Glutamatergic neuron (in vitro differentiated cells): ENCODE measurements around the gene HSD17B8. TPM values are rescaled to one million over a fixed set of nuclear protein-coding genes. Genes with fewer than 3 reads are reported as not detected.
"Not testable (repeated sequence)": the region's sequence is repeated elsewhere in the genome, so short reads cannot be mapped to it uniquely, and the experiment has no call there.

Source experiments
- DNase-seq: peaks from one replicate; pipeline ENCODE4 v3.0.0; 2022
- H3K27ac Mint-ChIP-seq: one replicate; pipeline ENCODE4 v1.8.0; 2020; ENCODE audit warnings: mild to moderate bottlenecking, mixed read lengths, inconsistent platforms; ENCODE audit not compliant: unreplicated experiment
- H3K27me3 Mint-ChIP-seq: one replicate; pipeline ENCODE4 v1.8.0; 2020; ENCODE audit warnings: mild to moderate bottlenecking, moderate library complexity, mixed read lengths, inconsistent platforms; ENCODE audit not compliant: unreplicated experiment
- H3K36me3 Mint-ChIP-seq: one replicate; pipeline ENCODE4 v1.8.0; 2020; ENCODE audit warnings: mild to moderate bottlenecking, mixed read lengths, inconsistent platforms; ENCODE audit not compliant: unreplicated experiment
- H3K4me1 Mint-ChIP-seq: one replicate; pipeline ENCODE4 v1.8.0; 2020; ENCODE audit warnings: mild to moderate bottlenecking, low read depth, mixed read lengths, inconsistent platforms; ENCODE audit not compliant: unreplicated experiment
- H3K4me3 Mint-ChIP-seq: one replicate; pipeline ENCODE4 v1.8.0; 2020; ENCODE audit warnings: mild to moderate bottlenecking, mixed read lengths, inconsistent platforms; ENCODE audit not compliant: unreplicated experiment
- H3K9me3 Mint-ChIP-seq: one replicate; pipeline ENCODE4 v1.8.0; 2020; ENCODE audit warnings: mild to moderate bottlenecking, moderate library complexity, mixed read lengths, inconsistent platforms; ENCODE audit not compliant: unreplicated experiment
- total RNA-seq: library from RNA; stranded (reverse); fragmentation: NEBNext Ultra II Directional; extraction: Animal tissue kit (Norgen Biotek cat#: 25700); gene quantifications from one replicate; pipeline ENCODE4 v1.2.1, GENCODE V29; 2021; ENCODE audit not compliant: unreplicated experiment
- TF ChIP-seq, protein P1 (sequence below): fragments of 200-600 bp; sonication (generic); IDR thresholded peaks from one replicate; pipeline ENCODE4 v1.5.0; 2021; ENCODE audit not compliant: partially characterized antibody, unreplicated experiment

The HSD17B8 gene
- total RNA-seq, 1 donor from 2014 or later = 4.6 TPM

DNA sequence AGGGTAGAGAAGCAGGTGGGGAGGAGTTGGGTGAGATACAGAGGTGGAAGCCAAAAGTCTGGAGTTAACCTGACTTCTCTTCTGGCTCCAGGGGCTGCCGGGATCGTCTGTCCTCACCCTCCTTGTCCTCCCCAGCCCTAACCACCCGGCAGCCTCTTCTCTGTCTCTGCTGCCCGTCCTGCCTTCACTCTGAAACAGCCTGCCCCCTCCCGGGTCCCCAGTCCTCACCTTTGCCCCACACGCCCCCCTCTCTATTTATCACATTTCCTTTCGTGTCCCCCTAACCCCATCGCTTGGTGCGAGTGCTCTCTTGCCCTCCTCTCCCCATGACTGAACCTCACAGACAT lies 9.5 kb downstream of the HSD17B8 start:
- Mint-ChIP-seq H3K9me3 (peaks cover 6% of the 10 kb centered on the region), H3K4me1 (peaks cover 3% of the 10 kb centered on the region), H3K27ac (no peak overlapping the region), H3K36me3 (no peaks in the 10 kb centered on the region), H3K27me3 (peaks cover 20% of the 10 kb centered on the region), H3K4me3 (peak overlapping the region; percentile 89)
- DNase-seq = no peak
- TF ChIP-seq, protein P1, sequence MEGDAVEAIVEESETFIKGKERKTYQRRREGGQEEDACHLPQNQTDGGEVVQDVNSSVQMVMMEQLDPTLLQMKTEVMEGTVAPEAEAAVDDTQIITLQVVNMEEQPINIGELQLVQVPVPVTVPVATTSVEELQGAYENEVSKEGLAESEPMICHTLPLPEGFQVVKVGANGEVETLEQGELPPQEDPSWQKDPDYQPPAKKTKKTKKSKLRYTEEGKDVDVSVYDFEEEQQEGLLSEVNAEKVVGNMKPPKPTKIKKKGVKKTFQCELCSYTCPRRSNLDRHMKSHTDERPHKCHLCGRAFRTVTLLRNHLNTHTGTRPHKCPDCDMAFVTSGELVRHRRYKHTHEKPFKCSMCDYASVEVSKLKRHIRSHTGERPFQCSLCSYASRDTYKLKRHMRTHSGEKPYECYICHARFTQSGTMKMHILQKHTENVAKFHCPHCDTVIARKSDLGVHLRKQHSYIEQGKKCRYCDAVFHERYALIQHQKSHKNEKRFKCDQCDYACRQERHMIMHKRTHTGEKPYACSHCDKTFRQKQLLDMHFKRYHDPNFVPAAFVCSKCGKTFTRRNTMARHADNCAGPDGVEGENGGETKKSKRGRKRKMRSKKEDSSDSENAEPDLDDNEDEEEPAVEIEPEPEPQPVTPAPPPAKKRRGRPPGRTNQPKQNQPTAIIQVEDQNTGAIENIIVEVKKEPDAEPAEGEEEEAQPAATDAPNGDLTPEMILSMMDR = no peak

DNA sequence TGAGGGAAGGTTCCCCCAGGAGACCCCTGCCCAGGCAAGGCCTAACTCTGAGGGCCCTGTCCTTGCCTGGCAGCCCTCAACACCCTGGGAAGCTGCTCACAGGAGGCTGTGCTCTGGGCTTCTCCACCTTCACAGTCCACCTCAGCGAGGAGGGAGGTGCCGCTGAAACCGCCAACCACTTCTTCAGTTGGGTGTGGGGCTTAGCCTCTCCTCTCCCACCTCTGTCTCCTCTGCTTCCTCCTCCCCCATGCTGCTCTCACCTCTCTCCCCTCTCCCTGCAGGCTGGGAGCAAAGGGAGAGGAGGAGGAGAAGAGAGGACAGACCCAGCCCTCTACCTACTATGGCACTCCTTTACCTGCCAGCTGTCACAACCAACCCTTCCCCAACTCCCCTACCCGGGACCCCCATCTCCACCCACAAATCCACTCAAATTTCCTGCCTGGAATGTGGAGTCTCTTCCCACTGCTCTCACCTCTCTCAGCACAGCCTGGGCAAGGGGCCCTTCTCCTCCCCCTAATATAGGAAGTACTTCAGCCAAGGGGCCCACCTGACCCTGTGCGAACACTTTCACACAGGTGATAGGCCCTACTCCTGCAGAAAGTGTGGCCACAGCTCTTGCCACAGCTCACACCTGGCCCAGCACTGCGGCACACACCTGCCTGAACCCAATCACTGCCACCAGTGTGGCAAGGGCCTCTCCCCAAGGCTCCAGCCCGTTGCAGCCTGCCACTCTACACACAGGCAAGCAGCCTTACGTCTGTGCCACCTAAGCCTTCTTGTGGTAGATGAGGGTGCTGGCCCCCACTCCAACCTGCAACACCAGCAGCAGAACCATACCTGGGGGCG lies 11.0 kb downstream of the HSD17B8 start:
- Mint-ChIP-seq H3K27me3 (peaks cover 17% of the 10 kb centered on the region), H3K27ac (no peak overlapping the region), H3K36me3 (no peaks in the 10 kb centered on the region), H3K4me1 (peaks cover 3% of the 10 kb centered on the region), H3K4me3 (no peak overlapping the region), H3K9me3 (peaks cover 4% of the 10 kb centered on the region)
- no peak for DNase-seq
- TF ChIP-seq, protein P1 = no peak

DNA sequence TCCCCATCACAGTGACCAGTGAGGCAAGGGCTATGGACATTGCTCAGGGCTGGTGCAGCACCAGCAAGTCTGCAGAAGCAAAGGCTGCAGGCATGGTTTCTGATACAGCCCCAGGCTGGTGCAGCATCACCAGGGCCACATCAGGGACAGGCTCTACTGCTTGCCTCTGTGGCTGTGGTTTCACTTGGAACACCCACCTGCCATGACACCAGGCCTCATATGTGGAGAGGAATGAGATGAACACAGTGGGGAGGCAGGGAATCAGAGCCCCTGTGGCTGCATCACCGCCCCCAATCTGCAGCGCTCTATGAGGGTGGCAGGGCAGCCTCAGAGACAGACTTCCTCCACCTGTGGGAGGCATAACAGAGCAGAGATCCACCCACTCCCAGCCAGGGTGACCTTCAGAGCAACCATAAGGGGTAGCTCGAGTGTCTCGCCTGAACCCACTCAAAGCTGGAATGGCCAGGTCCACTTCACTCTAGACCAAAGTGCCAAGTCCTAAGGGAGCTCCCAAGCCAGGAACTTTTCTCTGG lies 11.7 kb downstream of the HSD17B8 start:
- H3K27ac Mint-ChIP-seq = no peak overlapping the region
- peaks cover 17% of the 10 kb centered on the region for H3K27me3 Mint-ChIP-seq
- no peaks in the 10 kb centered on the region for H3K36me3 Mint-ChIP-seq
- peaks cover 4% of the 10 kb centered on the region for H3K9me3 Mint-ChIP-seq
- no peak overlapping the region for H3K4me3 Mint-ChIP-seq
- H3K4me1 Mint-ChIP-seq = peaks cover 3% of the 10 kb centered on the region
- TF ChIP-seq, protein P1 = no peak
- no peak for DNase-seq

DNA sequence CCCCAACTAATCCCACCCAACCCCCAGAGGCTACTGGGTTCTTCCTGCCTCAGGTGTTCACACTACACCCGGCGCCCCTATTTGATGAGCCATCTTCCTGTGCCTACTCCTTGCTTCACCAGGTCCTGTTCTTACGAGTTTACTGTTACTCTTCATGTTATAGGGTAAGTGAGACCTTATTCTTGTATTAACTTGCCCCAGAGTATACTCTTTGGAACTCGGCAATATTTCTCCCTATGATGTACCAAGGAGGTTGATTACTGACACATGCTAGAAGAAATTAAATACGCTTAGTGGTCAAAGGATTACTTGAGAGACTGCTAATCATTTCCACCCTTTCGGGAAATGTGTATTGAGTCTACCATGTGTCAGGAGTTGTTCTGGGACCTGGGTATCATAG lies 12.8 kb downstream of the HSD17B8 start:
- peaks cover 14% of the 10 kb centered on the region for H3K27me3 Mint-ChIP-seq
- peaks cover 3% of the 10 kb centered on the region for H3K4me1 Mint-ChIP-seq
- no peak for DNase-seq
- TF ChIP-seq, protein P1 = no peak
- no peaks in the 10 kb centered on the region for H3K36me3 Mint-ChIP-seq
- H3K9me3 Mint-ChIP-seq = peaks cover 4% of the 10 kb centered on the region
- no peak overlapping the region for H3K4me3 Mint-ChIP-seq
- no peak overlapping the region for H3K27ac Mint-ChIP-seq

DNA sequence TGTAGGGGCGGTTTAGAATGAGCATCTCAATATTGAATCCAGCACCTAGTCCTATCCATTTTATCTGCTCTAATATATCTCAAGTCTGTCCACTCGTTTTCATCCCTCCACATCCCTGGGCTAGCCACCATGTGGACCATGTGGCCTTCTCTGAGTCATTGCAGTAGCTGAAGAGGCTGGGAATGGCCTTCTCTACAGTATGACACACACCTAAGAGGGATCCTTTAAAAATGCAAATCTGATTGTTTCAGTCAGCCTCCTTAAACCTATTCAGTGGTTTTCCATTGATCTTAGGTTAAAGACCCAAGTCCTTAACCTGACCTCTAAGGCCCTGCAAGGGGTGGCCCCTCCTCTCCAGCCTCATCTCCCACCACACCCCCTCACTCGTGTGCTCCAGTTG lies 13.2 kb downstream of the HSD17B8 start:
- Mint-ChIP-seq H3K4me3 (no peak overlapping the region), H3K27me3 (peaks cover 14% of the 10 kb centered on the region), H3K36me3 (no peaks in the 10 kb centered on the region), H3K9me3 (peaks cover 4% of the 10 kb centered on the region), H3K4me1 (peaks cover under 1% of the 10 kb centered on the region), H3K27ac (no peak overlapping the region)
- DNase-seq = no peak
- TF ChIP-seq, protein P1 = no peak

DNA sequence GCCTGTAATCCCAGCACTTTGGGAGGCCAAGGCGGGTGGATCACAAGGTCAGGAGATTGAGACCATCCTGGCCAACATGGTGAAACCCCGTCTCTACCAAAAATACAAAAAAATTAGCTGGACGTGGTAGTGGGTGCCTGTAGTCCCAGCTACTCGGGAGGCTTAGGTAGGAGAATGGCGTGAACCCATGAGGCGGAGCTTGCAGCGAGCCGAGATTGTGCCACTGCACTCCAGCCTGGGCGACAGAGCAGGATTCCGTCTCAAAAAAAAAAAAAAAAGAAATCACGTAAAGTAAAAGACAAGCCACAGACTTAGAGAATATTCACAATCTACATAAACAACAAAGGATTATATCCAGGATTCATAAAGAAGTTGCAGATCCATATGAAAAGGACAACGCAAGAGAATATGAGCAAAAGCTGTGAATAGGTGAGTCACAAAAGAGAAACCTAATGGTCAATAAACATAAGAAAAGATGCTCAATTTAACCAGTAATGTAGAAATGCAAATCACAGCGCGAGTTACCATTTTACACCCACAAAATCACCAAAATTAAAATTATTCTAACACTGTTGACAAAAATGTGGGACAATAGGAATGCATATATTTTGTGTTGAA lies 22.2 kb downstream of the HSD17B8 start:
- not testable (repeated sequence) for DNase-seq, H3K27me3 Mint-ChIP-seq, H3K4me3 Mint-ChIP-seq, H3K27ac Mint-ChIP-seq, H3K9me3 Mint-ChIP-seq, H3K4me1 Mint-ChIP-seq, H3K36me3 Mint-ChIP-seq
